Smooth muscle cell of the coronary artery (primary cell): ENCODE data around the gene CABLES1. TPM values are rescaled to one million over a fixed set of nuclear protein-coding genes. Genes with fewer than 3 reads are reported as not detected.

Source experiments
- total RNA-seq: library from RNA; depleted of rRNA; stranded (reverse); fragments of >200 nt; gene quantifications from 2 replicates; pipeline ENCODE4 v1.2.3, GENCODE V29; 2014; ENCODE audit warnings: low replicate concordance

CABLES1 gene
- 11.7 and 13.0 TPM in 2 replicates for total RNA-seq

GRCh38 chr18:23134780-23135549, at the start of gene CABLES1:
CABLES1 (plus strand) TSS chr18:23135485; CDS start chr18:23135763, 278 bp downstream.

Other genes with a start within 250 kb of the CABLES1 start
- 6.2 and 10.8 TPM in 2 replicates for gene RBBP8, start 202.2 kb upstream of the CABLES1 start, total RNA-seq